GM18520 (cell line): ENCODE measurements around the gene ITGA3.
"Not testable (repeated sequence)": the region's sequence is repeated elsewhere in the genome, so short reads cannot be mapped to it uniquely, and the experiment has no call there.

Source experiments
- ATAC-seq: cut with Tn5 transposase; IDR thresholded peaks from one replicate; pipeline ENCODE4 v1.9.1; 2021; ENCODE audit not compliant: unreplicated experiment

The ITGA3 gene

DNA sequence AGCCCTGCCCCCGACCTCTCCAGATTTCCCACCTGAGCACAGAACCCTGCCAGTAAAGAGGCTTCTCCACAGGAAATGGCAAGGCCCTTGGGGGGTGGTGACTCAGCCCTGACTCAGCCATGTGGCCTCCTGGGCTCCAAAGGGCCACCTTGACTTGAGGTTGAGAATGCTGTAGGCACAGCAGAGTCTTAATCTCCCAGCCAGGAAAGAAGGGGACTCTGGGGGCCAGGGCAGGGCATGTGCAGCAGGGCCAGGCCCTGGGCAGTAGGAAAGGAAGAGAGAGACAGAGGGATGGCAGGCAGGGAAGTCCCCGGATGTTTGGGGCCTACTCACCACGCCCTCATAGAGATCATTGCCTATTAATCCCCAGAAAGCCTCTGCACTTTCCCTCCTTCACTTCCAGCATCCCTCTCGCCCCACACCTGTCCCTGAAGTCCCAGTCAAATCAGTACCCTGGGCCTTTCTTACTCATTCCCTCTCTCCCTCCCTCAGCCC, 4.8 kb upstream of the ITGA3 start:
- ATAC-seq, result no peak

DNA sequence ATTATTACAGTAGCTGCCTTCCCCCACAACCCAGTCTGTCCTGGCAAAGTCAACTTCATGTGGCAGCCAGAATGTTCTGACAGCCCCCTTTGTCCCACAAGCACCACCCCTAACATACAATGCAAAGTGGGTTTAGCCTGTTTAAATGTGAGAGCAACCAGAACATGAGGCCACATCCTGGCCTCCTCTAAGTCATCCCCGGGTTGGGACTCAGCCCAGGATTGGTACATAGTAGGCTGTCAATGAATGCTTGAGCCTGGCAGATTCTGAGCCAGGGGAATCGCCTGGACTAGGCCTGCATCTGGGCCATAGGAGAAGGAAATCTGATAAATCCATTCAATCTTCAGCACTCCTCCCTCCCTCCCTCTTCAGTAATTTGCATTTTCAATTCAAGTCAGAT, 4.3 kb upstream of the ITGA3 start:
- no peak for ATAC-seq

DNA sequence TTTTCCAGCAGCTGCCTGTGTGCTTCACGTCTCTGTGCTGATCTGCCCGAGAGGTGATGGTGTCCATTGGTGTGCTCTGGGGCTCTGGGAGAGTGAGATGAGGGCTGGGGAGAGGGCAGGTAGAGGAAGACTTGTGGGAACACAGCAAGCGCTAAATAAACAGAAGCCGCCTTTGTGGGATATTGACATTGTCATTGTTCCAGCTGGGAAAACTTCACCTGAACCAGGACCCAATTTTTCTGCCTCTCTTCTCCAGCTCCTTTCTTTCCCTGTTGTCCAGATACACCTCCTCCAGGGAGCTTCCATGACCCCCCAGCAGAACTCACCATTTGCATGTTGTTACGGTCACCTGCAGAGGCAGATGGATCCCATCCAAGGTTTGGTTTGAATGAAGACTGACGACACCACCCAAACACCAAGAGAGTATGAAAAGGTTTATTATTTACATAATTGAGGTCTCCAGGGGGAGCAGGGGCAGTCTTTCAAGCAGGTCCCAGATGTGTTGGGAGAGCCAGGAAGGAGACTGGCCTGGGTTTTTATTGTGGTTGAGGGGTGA, 3.6 kb upstream of the ITGA3 start:
- ATAC-seq, result no peak

DNA sequence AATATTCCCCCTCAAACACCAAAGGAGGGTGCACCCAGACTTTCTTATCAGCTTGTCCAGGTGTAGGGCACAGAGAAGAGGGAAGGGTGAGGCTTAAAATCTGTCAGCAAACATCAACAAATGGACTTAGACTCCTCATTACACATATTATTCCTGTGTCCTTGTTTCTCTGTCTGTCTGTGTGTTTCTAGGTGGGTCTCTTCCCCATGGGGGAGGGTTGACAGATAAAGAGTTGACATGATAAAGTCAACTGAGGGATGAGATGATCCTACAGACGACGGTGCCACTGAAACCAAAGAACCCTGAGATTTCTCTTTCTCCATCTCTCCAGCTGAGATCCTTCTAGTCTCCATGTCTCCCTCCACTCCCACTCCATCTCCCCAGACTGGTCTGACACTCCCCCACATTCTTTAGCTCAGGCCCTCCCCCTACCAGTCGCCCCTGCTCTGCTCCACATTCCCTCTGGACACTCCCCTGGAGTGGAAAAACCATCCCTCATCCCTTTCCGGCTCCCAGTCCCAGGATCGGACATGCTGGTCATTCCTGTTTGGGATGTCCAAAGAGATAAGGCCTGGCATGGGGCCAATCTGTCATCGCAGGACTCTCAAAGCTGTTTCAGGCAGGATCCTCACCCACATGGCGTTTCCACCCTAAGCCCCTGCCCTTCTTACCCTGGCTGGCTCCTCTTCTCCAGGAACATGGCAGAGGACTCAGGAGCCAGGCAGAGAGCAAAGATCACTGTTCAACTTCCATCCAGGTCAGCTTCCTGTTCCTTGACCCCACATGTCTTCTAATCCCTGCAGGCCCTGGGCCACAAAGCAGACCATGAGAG, 2.9 kb upstream of the ITGA3 start:
- no peak for ATAC-seq

DNA sequence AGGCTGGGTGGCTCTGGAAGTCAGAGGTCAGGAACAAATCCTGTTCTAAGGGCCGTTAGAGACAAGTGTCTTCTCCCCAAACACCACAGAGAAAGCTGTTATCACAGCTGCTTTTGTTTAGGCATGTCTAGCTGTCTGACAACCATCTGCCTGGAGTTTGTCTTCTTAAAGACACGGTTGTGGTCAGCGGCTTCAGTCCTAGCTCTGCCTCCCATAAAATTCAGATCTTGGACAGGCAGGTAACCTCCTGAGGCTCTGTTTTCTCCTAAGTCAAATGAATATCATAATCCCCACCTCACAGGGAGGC, 2.3 kb upstream of the ITGA3 start:
- ATAC-seq, result no peak

DNA sequence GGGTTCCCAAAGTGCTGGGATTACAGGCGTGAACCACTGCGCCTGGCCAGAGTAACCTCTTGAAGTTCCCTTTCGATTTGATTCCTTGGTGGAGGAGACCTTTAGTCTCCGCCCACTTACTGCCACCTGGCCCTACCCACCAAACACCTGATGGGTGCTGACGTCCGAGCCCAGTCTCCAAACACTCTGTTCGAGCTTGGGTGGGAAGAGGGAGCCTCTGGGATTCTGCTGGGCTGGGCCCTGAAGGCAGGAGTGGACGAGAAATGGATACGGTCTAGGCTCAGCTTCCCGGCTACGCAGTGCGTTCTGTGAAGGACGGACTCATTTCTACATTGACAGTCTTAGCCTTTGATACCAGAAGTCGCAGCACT, 870 bp upstream of the ITGA3 start:
- no peak for ATAC-seq

DNA sequence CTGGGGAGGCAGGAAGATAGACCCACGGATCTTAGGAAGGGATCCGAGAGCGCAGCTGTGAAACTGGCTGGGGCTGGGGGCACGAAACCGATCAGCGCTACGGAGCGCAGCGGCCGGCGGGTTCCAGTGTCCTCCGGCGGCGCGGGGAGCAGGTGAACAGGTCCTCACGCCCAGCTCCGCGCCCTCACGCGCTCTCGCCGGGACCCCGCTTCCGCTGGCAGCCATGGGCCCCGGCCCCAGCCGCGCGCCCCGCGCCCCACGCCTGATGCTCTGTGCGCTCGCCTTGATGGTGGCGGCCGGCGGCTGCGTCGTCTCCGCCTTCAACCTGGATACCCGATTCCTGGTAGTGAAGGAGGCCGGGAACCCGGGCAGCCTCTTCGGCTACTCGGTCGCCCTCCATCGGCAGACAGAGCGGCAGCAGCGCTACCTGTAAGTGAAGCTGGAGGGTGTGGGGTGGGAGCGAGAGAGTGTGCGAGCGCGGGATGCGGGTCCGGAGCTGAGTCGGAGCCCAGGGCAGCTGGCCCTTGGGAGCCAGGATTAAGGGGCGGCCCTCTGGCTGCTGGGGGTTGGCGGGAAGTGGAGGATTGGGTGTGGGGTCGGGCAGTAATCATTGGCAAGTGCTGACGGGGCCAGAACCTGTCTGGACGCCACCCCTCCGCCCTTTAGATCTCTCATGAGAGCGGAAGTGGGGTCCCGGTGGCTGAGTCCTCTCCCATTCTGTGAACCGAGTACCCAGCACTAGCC, 479 bp downstream of the ITGA3 start:
- ATAC-seq, result no peak

DNA sequence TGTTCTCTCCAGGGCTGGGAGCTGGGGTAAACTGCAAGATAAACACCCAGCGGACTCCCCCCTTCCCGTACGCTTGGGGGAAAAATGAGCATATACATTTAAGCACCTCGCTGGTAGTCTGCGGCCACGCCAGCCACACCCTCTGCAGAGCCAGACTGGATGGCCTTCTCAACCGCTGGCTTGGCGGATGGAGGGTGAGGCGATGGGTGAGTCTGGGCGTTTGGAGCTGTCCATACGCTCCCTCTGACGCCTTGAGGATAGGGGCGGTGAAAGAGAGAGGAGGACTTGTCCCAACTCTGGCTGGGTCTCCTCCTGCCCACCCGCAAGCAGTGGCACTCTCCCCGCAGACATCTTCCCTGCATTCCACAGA, 1.0 kb downstream of the ITGA3 start:
- ATAC-seq, result no peak

DNA sequence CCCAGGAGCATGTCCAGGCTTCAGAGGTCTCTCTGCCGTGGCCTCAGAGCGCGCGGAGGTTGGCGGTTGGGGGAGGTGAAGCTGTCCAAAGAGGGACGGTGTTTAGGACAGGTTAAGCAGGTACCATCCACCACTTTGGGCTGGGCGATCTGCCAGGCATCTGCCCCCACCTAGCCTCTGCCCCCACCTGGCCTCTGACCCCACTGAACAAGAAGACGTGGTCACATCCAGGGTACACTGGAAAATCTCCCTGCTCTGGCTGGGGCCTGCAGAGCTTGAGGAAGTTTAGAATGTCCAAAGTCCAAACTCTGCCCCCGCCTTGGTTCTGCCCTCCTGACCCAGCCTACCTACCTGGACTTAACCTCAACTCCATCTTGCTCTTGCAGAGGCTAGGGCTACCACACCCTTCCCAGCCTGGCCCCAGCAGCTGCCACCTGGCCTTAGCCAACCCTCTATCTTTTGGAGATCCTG, 1.6 kb downstream of the ITGA3 start:
- ATAC-seq, result no peak

DNA sequence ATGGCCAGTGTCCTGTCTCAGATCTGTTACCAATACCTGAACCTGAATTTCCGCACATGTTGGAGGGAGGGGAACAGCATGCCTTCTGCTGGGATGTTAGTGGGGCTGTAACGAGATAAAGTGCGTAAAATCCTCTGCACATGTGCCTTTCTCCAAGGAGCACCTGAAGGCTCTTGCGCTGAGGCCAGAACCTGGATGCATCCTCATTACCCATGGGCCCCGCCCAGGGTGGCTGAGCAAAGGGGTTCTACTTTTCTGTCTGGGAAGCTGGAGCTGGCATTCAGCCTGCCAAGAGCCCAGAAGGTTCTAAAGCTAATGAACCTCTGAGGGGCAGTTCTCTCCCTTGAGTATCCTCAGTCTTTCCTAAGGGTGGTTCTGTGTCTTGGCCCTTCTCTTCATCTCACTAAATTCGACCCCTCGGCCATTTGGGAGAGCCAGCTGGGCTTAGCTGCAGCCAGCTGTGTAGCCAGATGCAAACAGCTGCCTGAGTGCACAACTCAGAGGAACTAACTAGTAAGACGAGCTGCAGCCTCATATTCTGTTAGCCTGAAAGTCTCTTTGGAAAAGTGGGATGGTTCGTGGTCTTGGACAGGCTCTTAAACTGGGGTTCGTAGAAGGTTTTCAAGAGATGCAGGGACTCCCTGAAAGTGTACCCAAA, 2.5 kb downstream of the ITGA3 start:
- ATAC-seq, result no peak

DNA sequence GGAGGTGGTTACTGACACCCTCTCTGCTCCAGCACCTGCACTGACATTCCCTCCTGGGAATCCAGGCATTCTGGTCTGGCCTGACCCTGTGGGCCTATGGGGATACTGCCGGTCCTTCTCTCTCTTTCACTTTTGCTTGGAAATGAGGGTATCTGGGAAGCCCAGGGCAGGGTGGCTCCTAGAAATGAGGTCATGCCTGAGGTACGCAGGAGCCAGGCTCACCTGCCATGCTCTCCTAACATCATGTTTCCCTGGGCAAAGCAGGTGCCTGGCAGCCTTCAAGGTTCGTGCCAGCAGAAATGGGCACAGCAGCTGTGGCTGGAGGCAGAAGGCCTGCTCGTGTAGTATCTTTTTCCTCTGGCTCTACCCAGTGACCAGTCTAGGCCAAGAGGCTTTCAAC, 3.3 kb downstream of the ITGA3 start:
- ATAC-seq, result no peak

DNA sequence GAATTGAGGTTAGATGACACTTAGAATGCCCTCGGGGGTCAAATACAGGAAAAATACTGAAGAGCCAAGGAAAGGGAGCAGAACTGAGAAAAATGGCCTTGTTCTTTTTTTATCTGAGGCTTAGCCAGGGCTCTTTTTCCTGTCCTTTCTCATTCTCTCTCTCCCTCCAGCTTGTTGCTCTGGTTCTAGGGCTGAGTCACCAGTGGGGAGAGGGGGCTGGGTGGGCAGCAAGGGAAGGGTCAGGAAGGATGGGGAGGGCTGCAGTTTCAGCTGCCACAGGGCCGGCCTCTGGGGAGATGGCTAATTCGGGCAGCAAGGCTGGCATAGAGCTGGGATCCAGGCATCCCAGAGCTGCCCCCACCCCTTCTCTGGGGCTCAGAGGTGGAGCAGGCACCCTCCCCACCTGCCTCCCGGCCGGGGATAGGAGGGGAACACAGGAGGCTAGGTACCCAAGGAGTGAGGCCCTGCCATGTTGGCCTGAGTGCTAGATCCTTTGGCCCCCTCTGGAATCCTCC, 3.9 kb downstream of the ITGA3 start:
- no peak for ATAC-seq

DNA sequence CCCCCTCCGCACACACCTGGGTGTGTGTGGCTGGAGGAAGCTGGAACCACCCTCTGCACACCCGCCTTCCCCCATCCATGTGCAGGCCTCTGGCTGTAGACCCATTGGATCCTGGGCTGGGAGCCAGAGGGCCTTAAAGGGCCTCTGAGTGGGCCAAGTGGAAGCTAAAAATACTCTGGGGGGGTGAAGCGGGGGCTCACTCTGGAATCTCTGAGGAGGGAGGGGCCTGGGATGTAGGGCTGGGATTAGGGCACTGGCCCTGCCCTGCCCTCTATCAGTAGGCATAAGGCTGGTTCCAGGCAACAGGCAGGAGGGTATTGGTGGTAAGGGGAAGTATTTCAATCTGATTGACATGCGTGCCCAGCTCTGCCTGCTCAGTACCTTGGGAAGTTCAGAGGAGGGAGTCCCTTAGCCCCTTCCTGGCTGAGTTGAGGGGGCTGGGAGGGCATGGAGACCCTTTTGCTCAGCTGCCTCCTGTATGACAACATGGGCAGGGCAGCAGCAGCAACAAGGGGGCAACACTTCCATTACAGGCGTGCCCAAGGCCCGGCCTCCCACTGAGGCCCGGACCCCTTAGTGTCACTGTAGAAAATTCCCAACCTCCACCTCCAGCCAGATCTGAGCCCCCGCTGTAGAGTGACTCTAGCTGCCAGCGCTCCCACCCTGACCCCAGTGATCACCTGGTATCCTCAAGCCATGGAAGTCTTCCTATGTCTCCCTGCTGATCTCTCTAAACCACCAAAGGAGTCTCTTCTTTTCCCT, 5.2 kb downstream of the ITGA3 start:
- no peak for ATAC-seq

DNA sequence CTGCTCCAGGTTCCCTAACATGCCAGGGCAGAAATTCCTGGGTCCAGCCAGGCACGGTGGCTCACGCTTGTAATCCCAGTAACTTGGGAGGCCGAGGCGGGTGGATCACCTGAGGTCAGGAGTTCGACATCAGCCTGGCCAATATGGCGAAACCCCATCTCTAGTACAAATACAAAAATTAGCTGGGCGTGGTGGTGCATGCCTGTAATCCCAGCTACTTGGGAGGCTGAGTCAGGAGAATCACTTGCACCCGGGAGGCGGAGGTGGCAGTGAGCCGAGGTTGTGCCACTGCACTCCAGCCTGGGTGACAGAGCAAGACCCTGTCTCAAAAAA, 5.8 kb downstream of the ITGA3 start:
- ATAC-seq, result not testable (repeated sequence)

DNA sequence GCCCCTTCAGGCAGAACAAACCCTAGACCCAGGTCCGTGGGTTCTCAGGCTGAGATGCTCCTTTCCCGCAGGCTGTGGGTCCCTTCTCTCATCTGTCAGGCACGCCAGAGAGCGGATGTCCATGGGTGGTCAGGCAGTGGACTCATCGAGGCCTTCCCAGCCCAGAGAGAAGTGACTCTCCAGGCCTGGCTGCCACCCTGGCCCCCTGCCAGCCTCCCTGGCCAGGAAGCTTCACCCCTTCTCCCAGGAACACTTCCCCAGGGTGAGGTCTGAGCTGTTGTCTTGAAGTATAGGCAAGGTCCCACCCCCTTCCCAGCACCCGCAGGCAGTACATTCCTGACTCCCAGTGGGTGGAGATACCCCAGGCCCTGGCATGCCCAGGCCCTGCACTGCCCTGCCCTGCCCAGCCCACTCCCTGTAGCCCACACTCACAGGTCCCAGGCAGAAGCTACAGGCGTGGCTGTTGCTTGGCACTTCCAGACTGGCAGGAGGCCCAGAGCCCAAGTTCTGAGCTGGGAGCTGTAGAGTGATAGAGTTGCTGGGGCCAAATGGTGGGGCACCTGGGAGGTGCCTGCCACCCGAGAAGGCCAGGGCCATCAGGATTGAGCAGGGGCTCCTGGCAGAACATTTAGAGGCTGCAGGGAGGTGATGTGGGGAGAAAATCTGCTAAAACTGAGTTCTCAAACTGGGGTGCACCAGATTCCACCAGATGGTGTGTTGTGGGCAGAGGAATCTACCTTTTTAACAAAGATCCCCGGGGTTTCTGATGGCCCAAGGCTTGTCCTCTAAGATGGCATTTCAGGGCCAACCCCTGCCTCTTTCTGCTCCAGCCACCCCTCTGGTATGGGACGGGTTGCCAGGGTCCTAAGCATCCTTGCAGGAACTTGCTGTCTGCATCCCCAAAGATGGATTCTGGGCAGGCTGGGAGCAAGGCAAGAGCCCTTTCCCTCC, 6.7 kb downstream of the ITGA3 start:
- no peak for ATAC-seq

DNA sequence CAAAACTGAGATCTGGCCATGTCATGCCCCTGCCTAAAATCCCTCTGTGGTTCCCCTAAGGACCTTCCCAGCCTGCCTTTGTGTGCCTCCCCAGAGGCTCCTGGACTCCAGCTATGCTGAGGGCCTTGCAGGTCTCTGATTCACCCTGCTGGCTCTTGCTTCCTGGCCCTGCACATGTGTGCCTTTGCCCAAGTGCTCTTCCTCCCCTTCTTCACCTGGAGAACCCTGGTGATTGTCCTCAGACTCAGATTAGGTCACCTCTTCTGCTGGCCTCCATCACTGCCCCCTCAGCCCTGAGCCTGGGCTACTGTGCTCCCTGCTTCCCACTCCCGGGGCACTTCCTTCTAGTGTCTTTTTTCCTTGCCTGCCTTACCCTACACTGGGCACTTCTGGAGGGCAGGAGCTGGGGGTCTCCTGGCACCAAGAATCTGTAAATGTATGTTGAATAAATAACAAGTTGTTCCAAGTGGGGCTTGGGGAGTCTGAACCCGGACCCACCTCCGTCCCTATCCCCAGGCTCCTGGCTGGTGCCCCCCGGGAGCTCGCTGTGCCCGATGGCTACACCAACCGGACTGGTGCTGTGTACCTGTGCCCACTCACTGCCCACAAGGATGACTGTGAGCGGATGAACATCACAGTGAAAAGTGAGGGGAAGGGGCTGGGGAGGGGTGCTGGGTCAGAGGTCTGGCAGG, 7.8 kb downstream of the ITGA3 start:
- ATAC-seq, result no peak

DNA sequence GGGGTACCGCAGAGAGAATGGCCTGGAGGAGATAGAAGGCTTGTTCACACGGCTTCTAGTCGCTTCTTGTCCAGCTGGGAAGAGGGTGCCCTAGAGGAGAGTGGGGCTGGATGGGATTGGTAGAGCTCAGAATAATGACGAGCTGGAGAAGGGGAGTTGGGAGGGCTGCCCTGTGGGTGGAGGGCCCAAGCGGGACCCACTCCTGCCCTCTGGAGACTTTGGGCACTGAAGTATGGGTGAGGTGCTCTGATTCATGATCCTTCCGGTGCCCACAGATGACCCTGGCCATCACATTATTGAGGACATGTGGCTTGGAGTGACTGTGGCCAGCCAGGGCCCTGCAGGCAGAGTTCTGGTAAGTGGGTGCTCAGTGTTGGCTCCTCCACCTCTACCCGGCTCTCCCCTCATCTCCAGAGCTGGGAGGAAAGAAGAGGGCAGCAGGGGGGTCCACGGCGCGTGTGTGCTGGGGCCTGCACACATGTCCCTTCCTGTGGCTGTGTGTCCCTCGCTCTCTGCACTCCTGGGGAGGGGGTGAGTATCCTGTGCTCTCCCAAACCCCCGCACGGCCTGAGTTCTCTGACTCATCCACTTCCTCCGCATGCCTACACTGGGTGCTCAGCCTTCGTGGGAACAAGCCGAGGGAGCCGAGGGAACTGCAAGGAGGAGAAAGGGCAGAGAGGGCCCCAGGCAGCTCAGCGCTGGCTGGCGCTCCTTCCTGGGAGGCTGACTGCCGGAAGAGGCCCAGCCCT, 8.5 kb downstream of the ITGA3 start:
- ATAC-seq, result no peak

DNA sequence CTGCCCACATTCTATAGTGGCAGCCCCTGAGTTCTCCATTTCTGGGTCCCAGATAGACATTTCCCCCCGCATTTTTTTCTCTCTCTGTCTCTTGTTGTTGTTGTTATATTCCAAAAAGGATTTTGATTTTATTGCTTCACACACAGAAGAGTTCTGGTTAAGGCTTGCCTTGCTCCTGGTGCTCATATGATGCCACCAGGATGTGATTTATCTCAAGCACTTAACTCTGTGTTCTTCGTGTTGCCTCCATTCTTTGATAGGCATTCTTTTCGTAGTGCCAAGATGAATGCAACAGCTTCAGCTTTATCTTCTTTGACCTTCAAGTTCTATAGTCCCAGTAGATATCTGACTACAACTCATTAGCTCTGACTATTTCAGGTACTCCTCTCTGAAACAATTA, 9.1 kb downstream of the ITGA3 start:
- no peak for ATAC-seq
